G401 (cell line): ENCODE results near the gene MYO15A. TPM values are rescaled to one million over a fixed set of nuclear protein-coding genes. Genes with fewer than 3 reads are reported as not detected.
A peak's percentile ranks its signal among the peaks of the same experiment; 100 is the strongest.

Source experiments
- DNase-seq: peaks from one replicate; pipeline ENCODE4 v3.0.0-alpha.2; 2015; ENCODE audit warnings: low spot score
- in situ Hi-C: cut with HindIII; loops from 2 replicates; pipeline ENCODE4 v1.10.0; 2016; ENCODE audit warnings: low sequenced_read_pairs, mixed read lengths
- total RNA-seq: library from RNA; depleted of rRNA; stranded (reverse); fragments of >200 nt; shearing (Covaris generic); gene quantifications from 2 replicates; pipeline ENCODE4 v1.2.3, GENCODE V29; 2014

The MYO15A gene
- total RNA-seq, 1 experiment from 2014 or later, result not detected

- in situ Hi-C loops, result no loop called here
- no peak for DNase-seq
Measured at GRCh38 chr17:18099516-18099915, 9.0 kb upstream of the MYO15A start.

DNA sequence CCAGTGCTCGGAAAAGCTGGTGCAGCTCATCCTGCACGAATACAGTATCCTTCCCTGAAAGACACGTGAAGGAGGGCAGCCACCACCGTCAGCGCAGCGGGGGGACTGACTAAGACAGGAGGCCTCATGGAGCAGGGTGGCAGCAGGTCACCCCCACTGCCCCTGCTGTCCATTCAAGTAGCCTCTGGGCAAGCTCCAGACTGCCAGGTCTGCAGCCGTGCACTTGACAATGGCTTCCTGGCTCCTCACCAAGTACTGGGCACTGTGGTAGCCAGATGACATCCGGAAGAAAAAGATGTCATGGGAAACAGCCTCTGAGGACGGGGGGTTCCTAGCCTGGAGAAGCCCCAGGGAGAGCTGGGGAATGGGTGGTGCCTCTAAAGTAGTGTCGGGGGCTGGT, 7.9 kb upstream of the MYO15A start:
- in situ Hi-C loops, result no loop called here

DNA sequence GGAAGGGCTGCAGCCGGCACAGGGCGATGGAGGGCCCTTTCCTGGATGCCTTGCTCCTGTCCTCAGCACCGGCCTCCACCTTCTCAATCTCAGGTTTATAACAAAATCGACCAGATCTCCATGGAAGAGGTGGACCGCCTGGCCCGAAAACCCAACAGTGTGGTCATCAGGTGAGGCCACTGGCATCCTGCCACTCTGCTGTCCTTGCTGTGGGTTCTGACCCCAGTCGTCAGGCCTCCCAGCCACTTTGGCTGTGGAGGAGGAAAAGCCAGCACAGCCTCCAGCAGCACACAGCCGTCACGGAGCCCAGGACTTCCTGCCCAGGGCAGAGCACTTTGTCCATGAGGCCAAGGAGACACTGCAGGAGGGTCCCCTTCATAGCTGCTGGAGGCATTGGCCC, 6.7 kb upstream of the MYO15A start:
- in situ Hi-C loops, result no loop called here
- DNase-seq, result no peak

More for the DNA sequence above, 7.9 kb upstream of the MYO15A start:
- peak; percentile 34 for DNase-seq

- in situ Hi-C loops, result no loop called here
Measured at GRCh38 chr17:18102640-18103039, 5.9 kb upstream of the MYO15A start.

GRCh38 chr17:18105027-18105426, 3.5 kb upstream of the MYO15A start:
- in situ Hi-C loops, result no loop called here
- DNase-seq, result no peak

More at GRCh38 chr17:18102640-18103039, 5.9 kb upstream of the MYO15A start:
- no peak for DNase-seq

DNA sequence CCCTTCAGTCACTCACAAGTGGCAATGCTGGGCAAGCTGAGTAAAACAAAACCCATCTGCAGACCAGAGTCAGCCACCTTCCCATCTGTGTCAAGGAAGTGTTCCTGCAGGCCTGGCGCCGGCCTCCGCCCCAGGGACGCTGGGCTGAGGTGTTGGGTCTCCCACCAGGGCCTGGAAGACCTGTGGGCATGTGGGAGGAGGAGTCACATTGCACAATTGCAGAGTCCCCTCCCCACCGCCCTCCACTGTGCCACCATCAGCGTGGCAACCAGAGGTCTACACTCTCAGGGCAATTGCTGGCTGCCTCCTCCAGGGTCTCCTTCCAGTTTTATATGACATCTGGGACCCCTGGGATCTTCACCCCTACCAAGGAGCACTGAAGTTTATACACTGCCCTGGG, 3.0 kb upstream of the MYO15A start:
- in situ Hi-C loops, result no loop called here
- DNase-seq, result no peak

GRCh38 chr17:18106211-18106610, 2.3 kb upstream of the MYO15A start:
- DNase-seq, result no peak
- in situ Hi-C loops, result no loop called here

DNA sequence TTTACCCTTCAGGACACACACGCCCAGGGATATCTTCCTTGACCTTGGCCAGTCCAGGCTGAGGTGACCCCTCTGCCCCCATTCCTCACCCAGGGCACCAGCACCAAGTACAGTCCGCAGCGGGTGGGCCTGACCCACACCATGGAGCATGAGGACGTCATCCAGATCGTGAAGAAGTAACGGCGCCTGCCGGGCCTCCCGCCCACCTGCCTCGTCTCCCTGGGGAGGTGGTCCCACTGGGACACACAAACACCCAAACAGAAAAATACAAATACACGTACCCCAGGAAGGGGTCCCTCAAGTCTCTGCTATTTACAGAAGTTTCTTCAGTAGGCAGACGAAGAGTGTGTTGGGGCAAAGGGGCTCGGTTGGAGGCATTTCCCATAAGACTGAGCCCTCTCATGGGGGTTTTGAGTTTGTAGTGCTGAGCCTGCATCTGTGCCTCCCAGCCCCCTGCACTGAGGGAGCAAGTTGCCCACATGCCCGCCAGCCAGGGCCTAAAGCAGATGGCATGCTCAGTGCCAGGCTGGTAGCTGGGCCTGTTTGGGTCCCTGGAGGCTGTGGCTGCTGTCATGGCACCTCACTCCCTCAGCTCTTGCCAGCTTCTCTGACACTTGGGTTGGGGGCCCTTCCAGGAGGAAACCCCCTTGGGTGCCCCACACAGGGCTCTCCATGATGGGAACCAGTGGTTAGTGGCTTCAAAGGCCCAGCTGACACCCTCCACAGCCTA, 1.3 kb upstream of the MYO15A start:
- DNase-seq, result no peak
- in situ Hi-C loops, result no loop called here

DNA sequence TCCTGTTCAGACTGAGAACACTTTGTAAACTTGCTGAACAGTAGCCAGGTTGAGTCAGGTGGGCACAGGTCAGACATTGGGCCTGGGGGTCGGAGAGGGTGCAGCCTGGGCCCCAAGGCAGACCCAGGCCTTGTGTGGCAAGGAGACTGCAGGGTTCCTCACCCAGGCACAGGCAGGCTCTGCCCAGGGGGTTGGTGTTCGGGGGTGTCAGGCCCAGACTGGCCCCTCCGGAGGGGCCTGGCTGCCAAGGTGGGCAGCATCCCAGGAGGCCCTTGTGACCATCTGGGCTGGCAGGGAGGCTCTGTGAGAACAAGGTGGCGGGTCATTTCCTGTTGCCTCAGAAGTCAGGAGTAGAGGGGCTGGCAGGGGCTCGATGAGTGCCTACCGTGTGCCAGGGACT, 585 bp upstream of the MYO15A start:
- in situ Hi-C loops, result no loop called here
- DNase-seq, result no peak

DNA sequence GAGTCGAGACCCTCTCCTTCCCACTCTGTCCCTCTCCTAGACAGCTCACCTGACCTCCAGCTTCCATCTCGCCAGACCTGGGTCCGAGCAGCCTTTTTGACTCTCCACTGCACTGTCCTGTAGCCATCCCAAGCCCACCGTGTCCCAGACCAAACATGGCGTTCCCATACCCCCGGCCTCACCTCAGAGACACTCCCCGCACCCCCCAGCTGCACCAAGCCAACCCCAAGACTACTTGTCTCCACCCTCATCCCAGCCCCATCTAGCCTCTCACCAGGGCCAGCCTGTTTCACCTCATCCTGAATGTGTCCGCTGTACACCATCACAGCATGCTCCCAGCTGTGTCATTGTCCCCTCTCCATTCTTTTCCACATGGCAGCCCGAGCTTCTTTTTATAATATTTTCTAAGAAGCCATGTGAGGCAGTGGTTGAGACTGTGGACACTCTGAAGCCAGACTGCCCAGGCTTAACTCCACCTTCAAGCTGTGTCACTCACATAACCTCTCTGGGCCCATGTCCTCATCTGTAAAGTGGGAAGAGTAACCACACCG, 1.5 kb downstream of the MYO15A start:
- in situ Hi-C loops, result no loop called here
- no peak for DNase-seq

DNA sequence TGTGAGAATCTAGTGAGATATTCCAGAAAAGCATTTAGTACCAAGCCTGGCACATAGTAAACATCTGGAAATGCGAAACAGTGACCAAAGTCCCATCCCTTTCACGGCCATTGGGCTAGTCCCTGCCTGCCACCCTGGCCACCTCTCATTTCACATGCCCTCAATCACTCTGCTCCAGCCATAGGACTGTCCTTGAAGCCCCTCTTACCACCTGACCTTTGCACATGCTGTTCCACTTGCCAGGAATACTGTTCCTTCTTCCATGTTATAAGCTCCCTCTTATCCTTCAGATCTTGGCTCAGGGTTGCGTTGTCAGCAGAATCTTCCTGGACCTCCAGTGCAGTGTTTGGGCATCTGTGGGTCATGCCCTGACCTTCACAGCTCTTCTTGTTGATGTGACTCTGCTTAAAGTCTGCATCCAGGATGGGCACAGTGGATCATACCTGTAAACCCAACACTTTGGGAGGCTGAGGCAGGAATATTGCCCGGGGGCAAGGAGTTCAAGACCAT, 2.1 kb downstream of the MYO15A start:
- no peak for DNase-seq
- in situ Hi-C loops, result no loop called here

DNA sequence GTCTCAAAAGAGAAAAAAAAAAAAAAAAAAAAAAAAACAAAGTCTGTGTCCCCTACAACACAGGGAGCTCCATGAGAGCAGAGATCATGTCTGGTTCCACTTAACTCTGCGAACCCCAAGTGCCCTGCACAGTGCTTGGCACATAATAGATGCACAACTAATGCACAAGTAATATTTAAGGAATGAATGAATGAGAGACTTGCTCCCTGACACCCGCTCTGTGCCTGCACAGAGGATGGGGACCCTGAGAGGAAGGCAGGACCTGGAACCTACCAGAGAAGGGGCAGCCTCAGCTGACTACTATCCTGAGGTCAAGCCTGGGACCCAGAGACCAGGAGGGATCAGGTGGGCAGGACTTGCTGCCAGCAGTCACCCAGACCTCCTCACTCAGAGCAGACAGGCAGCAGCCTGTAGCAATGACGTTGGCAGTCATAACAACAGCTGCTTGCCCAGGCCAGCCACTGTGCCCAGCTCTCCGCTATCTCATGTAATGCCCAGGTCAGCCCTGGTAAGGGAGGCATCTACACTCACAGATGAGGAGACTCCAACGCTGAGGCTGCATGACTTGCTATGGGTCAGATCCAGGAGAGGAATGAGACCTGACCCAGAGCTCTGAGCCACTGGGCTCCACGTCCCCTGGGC, 2.9 kb downstream of the MYO15A start:
- no peak for DNase-seq
- in situ Hi-C loops, result no loop called here

DNA sequence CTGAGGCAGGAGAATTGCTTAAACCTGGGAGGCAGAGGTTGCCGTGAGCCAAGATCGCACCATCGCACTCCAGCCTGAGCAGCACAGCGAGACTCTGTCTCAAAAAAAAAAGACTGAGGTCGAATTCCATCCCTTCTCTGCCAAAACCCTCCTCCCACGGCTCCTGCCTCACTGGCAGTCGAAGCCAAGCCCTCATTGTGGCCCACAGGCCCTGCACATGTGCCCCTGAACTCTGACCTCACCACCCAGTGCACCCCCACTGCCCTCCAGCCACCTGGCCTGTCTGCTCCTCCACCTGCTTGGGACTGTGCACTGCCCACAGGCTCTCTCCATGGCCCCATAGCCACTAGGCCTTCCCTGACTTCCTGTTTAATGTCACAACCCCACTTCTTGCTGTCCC, 7.0 kb downstream of the MYO15A start:
- in situ Hi-C loops, result no loop called here
- no peak for DNase-seq

DNA sequence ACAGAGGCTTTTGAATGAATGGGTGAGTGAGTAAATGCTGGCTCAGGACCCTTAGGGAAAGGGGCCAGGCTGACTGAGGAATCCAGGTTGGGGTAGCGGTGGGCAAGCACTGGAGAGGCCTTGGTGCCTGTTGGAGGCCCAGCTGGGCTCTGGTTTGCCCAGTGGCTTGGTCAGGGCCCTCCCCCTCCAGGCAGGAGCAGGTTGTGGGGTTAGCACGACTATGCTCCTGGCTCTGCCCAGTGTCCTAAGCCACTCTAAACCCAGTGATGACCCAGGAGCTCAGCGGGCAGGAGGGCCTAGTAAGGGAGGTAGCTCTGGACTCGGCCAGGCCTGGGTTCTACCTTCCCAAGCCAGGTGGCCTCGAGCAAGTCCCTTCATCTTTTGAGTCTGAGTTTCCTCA, 7.5 kb downstream of the MYO15A start:
- no peak for DNase-seq
- in situ Hi-C loops, result no loop called here

- in situ Hi-C loops, result no loop called here
- DNase-seq, result no peak
Measured at GRCh38 chr17:18117533-18117932, 9.0 kb downstream of the MYO15A start.

DNA sequence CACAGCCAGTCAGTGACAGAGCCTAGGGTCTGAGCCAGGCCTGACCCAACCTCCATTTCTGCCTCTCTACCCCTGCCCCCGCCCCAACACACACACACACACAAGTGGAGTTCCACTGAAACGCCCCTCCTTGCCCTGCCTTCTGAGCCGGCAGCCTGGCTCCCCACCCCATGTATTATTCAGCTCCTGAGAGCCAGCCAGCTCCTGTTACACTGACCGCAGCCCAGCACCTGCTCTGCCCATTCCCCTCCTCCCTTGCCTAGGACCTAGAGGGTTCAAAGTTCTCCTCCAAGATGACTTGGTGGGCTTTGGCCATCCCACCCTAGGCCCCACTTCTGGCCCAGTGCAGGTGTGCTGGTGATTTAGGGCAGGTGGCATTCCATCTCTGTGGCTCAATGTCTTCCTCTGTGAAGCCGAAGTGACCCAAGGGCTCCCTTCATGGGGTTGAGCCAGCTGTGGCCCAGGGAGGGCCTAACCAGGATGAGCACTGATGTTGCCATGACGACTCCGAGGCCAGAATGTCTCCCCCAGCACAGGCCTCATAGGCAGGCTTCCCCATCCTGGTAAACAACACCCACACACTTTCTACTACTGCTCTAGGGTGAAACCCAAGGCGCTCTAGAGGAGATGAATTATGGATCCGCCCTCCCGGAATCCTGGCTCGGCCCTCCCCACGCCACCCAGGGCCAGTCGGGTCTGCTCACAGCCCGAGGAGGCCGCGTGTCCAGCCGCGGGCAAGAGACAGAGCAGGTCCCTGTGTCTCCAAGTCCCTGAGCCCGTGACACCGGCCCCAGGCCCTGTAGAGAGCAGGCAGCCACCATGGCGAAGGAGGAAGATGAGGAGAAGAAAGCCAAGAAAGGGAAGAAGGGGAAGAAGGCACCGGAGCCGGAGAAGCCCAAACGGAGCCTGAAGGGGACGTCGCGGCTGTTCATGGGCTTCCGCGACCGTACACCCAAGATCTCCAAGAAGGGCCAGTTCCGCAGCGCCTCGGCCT, 9.7 kb downstream of the MYO15A start:
- in situ Hi-C loops, result no loop called here
- no peak for DNase-seq

DNA sequence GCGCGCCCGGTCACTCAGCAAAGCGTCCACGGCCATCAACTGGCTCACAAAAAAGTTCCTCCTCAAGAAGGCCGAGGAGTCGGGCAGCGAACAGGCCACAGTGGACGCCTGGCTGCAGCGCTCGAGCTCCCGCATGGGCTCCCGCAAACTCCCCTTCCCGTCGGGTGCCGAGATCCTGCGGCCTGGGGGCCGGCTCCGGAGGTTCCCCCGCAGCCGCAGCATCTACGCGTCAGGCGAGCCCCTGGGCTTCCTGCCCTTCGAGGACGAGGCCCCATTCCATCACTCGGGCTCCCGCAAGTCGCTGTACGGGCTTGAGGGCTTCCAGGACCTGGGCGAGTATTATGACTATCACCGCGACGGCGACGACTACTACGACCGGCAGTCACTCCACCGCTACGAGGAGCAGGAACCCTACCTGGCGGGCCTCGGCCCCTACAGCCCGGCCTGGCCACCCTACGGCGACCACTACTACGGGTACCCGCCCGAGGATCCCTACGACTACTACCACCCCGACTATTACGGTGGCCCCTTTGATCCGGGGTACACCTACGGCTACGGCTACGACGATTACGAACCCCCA, 10.7 kb downstream of the MYO15A start:
- in situ Hi-C loops, result no loop called here
- DNase-seq, result no peak

GRCh38 chr17:18119938-18120337, 11.4 kb downstream of the MYO15A start:
- in situ Hi-C loops, result no loop called here
- no peak for DNase-seq

GRCh38 chr17:18120461-18121017, 12.0 kb downstream of the MYO15A start:
- no peak for DNase-seq
- in situ Hi-C loops, result no loop called here
